Fibroblast of lung (primary cell): ENCODE data around the gene CST5. TPM values are rescaled to one million over a fixed set of nuclear protein-coding genes. Genes with fewer than 3 reads are reported as not detected.

Experiments
- DNase-seq, 2 donors: peaks; one replicate each; pipeline versions ENCODE4 v3.0.0 to v3.0.0-alpha.2; 2010; ENCODE audit warnings: low read depth in 2 of 2
- H2AFZ ChIP-seq: 2 replicates; pipeline ENCODE4 v1.5.1; 2012; ENCODE audit warnings: low read length, control low read depth, inconsistent platforms
- H3K27ac ChIP-seq: 2 replicates; pipeline ENCODE4 v1.5.1; 2011; ENCODE audit warnings: low read length, control low read depth; ENCODE audit not compliant: insufficient read depth
- H3K27me3 ChIP-seq: 2 replicates; pipeline ENCODE4 v1.5.1; 2011; ENCODE audit warnings: mild to moderate bottlenecking, low read length; ENCODE audit not compliant: control insufficient read depth, insufficient read depth
- H3K36me3 ChIP-seq: 2 replicates; pipeline ENCODE4 v1.5.1; 2011; ENCODE audit warnings: low read length; ENCODE audit not compliant: control insufficient read depth, insufficient read depth
- H3K4me1 ChIP-seq: 2 replicates; pipeline ENCODE4 v1.5.1; 2011; ENCODE audit warnings: low read length; ENCODE audit not compliant: control insufficient read depth, insufficient read depth; ENCODE audit errors: extremely low read depth
- H3K4me2 ChIP-seq: 2 replicates; pipeline ENCODE4 v1.5.1; 2011; ENCODE audit warnings: low read length, control low read depth; ENCODE audit not compliant: insufficient read depth; ENCODE audit errors: extremely low read depth
- H3K4me3 ChIP-seq, 4 experiments: fragments of 200-600 bp in 1 of 4; sonication (generic) in 1 of 4; replicated peaks in 1 of 4; 2 replicates each; pipeline ENCODE4 v1.5.1; 2011 to 2016; ENCODE audit warnings: low read length in 4 of 4, low read depth in 3 of 4, mild to moderate bottlenecking in 3 of 4, control low read depth in 2 of 4, inconsistent platforms in 1 of 4, mixed read lengths in 1 of 4; ENCODE audit not compliant: insufficient read depth in 1 of 4; ENCODE audit errors: control extremely low read depth in 1 of 4
- H3K79me2 ChIP-seq: 2 replicates; pipeline ENCODE4 v1.5.1; 2012; ENCODE audit warnings: mild to moderate bottlenecking, low read length, inconsistent platforms; ENCODE audit not compliant: control insufficient read depth, insufficient read depth
- H3K9ac ChIP-seq: 2 replicates; pipeline ENCODE4 v1.5.1; 2011; ENCODE audit warnings: mild to moderate bottlenecking, low read length, control low read depth; ENCODE audit not compliant: insufficient read depth
- H3K9me3 ChIP-seq: 2 replicates; pipeline ENCODE4 v1.5.1; 2012; ENCODE audit warnings: low read depth, low read length; ENCODE audit not compliant: control insufficient read depth, insufficient read depth
- H4K20me1 ChIP-seq: 2 replicates; pipeline ENCODE4 v1.5.1; 2011; ENCODE audit warnings: low read length; ENCODE audit not compliant: control insufficient read depth, insufficient read depth; ENCODE audit errors: extremely low read depth
- EZH2 ChIP-seq: IDR thresholded peaks from 2 replicates; pipeline ENCODE4 v1.5.1; 2012; ENCODE audit warnings: low read length, control low read depth, mild to moderate bottlenecking; ENCODE audit errors: missing control alignments
- polyA plus RNA-seq, 2 donors: library from polyadenylated mRNA; depleted of rRNA in 1 of 2; stranded (reverse) in 1 of 2; unstranded in 1 of 2; fragments of >200 nt; gene quantifications; 2 replicates each; pipeline ENCODE4 v1.2.1, GENCODE V29; 2011 to 2012; ENCODE audit warnings: missing spikeins in 1 of 2
- total RNA-seq: library from RNA; depleted of rRNA; stranded (reverse); fragments of >200 nt; gene quantifications from 2 replicates; pipeline ENCODE4 v1.2.1, GENCODE V29; 2014
- TF ChIP-seq, protein P1 (sequence below), 2 donors: IDR thresholded peaks in 1 of 2; conservative IDR thresholded peaks in 1 of 2; 1 replicate in 1 of 2; 2 replicates in 1 of 2; pipeline ENCODE4 v1.5.1; 2011 to 2012; ENCODE audit warnings: low read length in 2 of 2, control low read depth in 1 of 2, inconsistent platforms in 1 of 2, low read depth in 1 of 2, mild to moderate bottlenecking in 1 of 2

Gene CST5
- total and polyA plus RNA-seq, 2 donors (not counting 1 experiment from before 2014, with no cell fraction given) = not detected

DNA sequence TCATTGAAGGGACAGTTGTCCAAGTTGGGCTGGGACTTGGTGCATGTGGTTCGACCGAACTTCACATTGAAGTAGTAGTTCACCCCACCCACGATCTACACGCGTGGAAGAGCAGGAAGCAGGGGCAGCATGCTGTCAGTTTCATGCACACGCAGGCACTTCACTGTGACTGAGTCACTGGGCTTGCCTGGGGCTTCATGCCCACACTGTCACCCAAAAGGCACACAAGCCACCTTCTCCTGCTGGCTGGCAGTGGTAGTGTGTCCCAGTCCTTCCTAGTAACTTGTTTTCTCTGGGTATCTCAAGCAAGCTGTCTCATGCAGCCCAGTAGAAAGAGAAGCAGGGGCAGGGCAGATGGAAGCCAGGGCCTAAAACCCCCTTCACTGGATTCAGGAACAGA, 2.0 kb downstream of the CST5 start:
- Histone ChIP-seq H2AFZ (no peak overlapping the region), H3K9ac (no peak overlapping the region), H4K20me1 (no peaks in the 10 kb centered on the region), H3K79me2 (no peaks in the 10 kb centered on the region), H3K4me2 (no peak overlapping the region), H3K27me3 (no peaks in the 10 kb centered on the region), H3K9me3 (no peaks in the 10 kb centered on the region), H3K4me1 (no peaks in the 10 kb centered on the region), H3K36me3 (no peaks in the 10 kb centered on the region), H3K27ac (no peak overlapping the region), H3K4me3 (no peak overlapping the region)
- TF ChIP-seq EZH2 = no peak
- TF ChIP-seq, protein P1, sequence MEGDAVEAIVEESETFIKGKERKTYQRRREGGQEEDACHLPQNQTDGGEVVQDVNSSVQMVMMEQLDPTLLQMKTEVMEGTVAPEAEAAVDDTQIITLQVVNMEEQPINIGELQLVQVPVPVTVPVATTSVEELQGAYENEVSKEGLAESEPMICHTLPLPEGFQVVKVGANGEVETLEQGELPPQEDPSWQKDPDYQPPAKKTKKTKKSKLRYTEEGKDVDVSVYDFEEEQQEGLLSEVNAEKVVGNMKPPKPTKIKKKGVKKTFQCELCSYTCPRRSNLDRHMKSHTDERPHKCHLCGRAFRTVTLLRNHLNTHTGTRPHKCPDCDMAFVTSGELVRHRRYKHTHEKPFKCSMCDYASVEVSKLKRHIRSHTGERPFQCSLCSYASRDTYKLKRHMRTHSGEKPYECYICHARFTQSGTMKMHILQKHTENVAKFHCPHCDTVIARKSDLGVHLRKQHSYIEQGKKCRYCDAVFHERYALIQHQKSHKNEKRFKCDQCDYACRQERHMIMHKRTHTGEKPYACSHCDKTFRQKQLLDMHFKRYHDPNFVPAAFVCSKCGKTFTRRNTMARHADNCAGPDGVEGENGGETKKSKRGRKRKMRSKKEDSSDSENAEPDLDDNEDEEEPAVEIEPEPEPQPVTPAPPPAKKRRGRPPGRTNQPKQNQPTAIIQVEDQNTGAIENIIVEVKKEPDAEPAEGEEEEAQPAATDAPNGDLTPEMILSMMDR (conservative IDR thresholded peaks at IDR 0.05 in 1 of 2, IDR thresholded peaks at IDR 0.05 in 1 of 2; ENCODE audit: low read depth in 1 of 2, low read length in 2 of 2) = no peak
- DNase-seq = no peak

DNA sequence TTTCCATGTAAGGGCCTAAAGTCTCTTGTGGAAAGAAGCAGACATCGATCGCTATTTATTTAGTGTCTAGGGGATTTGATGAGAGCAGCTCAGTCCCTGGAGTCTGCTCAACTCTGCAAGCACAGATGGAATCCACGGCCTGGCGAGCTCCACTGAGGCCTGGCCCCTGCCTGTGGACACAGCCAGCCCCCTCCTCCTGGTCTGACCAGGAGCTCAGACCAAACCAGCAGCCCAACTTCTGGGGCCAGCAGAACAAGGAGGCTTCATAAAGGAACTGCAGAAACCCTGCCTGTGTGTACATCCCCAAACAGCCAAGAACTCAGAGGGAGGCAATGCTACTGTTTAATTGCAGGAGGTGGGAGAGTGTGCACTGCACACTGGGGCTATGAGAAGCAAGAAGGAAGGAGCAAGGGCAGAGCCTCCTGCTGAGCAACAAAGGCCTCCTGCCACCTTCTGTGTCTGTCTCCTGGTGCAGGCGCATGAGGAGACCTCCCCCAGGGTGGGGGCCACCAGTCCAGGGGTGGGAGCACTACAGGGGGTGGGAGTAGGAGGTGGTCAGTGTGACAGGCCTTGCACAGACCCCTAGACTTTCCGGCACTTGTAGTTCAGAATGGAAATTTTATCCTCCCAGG, 3.8 kb downstream of the CST5 start:
- H3K4me2 ChIP-seq = no peak overlapping the region
- H3K9ac ChIP-seq = no peak overlapping the region
- no peaks in the 10 kb centered on the region for H3K79me2 ChIP-seq
- H3K27me3 ChIP-seq = no peaks in the 10 kb centered on the region
- DNase-seq = no peak
- no peaks in the 10 kb centered on the region for H3K9me3 ChIP-seq
- H3K4me1 ChIP-seq = no peaks in the 10 kb centered on the region
- H4K20me1 ChIP-seq = no peaks in the 10 kb centered on the region
- H2AFZ ChIP-seq = no peak overlapping the region
- H3K27ac ChIP-seq = no peak overlapping the region
- no peak overlapping the region for H3K4me3 ChIP-seq
- no peaks in the 10 kb centered on the region for H3K36me3 ChIP-seq
- TF ChIP-seq, protein P1 (conservative IDR thresholded peaks at IDR 0.05 in 1 of 2, IDR thresholded peaks at IDR 0.05 in 1 of 2; ENCODE audit: low read depth in 1 of 2, low read length in 2 of 2) = no peak
- no peak for TF ChIP-seq EZH2

DNA sequence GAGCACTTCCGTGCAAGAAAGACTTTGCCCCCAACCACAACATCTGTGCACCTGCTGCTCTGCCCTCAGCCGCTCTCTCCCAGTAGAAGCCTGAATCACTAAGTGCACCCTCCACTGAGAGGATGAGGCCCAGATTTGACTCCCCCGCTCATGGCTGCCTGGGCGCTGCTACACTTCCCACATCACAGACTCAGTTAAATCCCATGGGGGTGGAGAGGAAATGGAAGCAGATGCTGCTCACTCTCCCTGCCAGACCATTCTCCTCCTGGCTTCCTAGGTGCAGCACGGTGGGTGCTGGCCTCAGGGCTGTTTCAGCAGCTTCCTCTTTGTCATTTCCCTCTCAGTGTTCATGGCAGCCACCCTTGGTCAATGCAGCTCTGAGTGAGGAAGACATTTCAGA, 4.8 kb downstream of the CST5 start:
- Histone ChIP-seq H3K4me3 (no peak overlapping the region), H3K4me2 (no peak overlapping the region), H3K4me1 (no peaks in the 10 kb centered on the region), H3K36me3 (no peaks in the 10 kb centered on the region), H4K20me1 (no peaks in the 10 kb centered on the region), H3K79me2 (no peaks in the 10 kb centered on the region), H3K9me3 (no peaks in the 10 kb centered on the region), H2AFZ (no peak overlapping the region), H3K9ac (no peak overlapping the region), H3K27me3 (no peaks in the 10 kb centered on the region), H3K27ac (no peak overlapping the region)
- DNase-seq = no peak
- TF ChIP-seq, protein P1 (conservative IDR thresholded peaks at IDR 0.05 in 1 of 2, IDR thresholded peaks at IDR 0.05 in 1 of 2; ENCODE audit: low read depth in 1 of 2, low read length in 2 of 2) = no peak
- no peak for TF ChIP-seq EZH2
